HS-27A (cell line): ENCODE results near the gene NKX2-4.
"Not testable (repeated sequence)": the region's sequence is repeated elsewhere in the genome, so short reads cannot be mapped to it uniquely, and the experiment has no call there.

ENCODE experiments used
- DNase-seq: peaks from one replicate; pipeline ENCODE4 v3.0.0-alpha.2; 2012; ENCODE audit warnings: low read depth, missing footprints

The NKX2-4 gene

GRCh38 chr20:21397341-21398108 is at the start of gene NKX2-4:
NKX2-4 (minus strand) TSS chr20:21397526; CDS start chr20:21397399, 127 bp downstream.
- no peak for DNase-seq

- no peak for DNase-seq
These were observed 40.5 kb upstream of the NKX2-4 start for GRCh38 chr20:21437816-21438215.

- no peak for DNase-seq
These were observed 39.9 kb upstream of the NKX2-4 start for GRCh38 chr20:21437248-21437647.

GRCh38 chr20:21436205-21436604 is 38.9 kb upstream of the NKX2-4 start:
- peak; percentile 90 for DNase-seq

GRCh38 chr20:21435576-21435975 is 38.2 kb upstream of the NKX2-4 start:
- no peak for DNase-seq

- no peak for DNase-seq
These were observed 36.1 kb upstream of the NKX2-4 start for GRCh38 chr20:21433329-21433890.

- no peak for DNase-seq
These were observed 35.6 kb upstream of the NKX2-4 start for GRCh38 chr20:21432911-21433310.

- DNase-seq = no peak
These were observed 32.7 kb upstream of the NKX2-4 start for GRCh38 chr20:21430020-21430419.

- no peak for DNase-seq
These were observed 27.5 kb upstream of the NKX2-4 start for GRCh38 chr20:21424846-21425245.

GRCh38 chr20:21423712-21424111 is 26.4 kb upstream of the NKX2-4 start:
- not testable (repeated sequence) for DNase-seq

GRCh38 chr20:21421601-21422236 is 24.4 kb upstream of the NKX2-4 start:
- DNase-seq = no peak

GRCh38 chr20:21419147-21419546 is 21.8 kb upstream of the NKX2-4 start:
- not testable (repeated sequence) for DNase-seq

- DNase-seq = not testable (repeated sequence)
These were observed 16.7 kb upstream of the NKX2-4 start for GRCh38 chr20:21413996-21414395.

GRCh38 chr20:21411725-21412124 is 14.4 kb upstream of the NKX2-4 start:
- DNase-seq = no peak

GRCh38 chr20:21399005-21399475 is 1.7 kb upstream of the NKX2-4 start:
- DNase-seq = no peak

GRCh38 chr20:21398109-21399004 is 1.0 kb upstream of the NKX2-4 start:
- DNase-seq = no peak

- no peak for DNase-seq
These were observed 556 bp downstream of the NKX2-4 start for GRCh38 chr20:21396599-21397340.

GRCh38 chr20:21395666-21396598 is 1.4 kb downstream of the NKX2-4 start:
- DNase-seq = no peak

- DNase-seq = no peak
These were observed 2.2 kb downstream of the NKX2-4 start for GRCh38 chr20:21395051-21395665.

- no peak for DNase-seq
These were observed 2.8 kb downstream of the NKX2-4 start for GRCh38 chr20:21394551-21394950.
